Left ventricle myocardium inferior (tissue), 1 donor: ENCODE results near the gene SDK2. TPM values are rescaled to one million over a fixed set of nuclear protein-coding genes. Genes with fewer than 3 reads are reported as not detected.

Source experiments
- DNase-seq: peaks from one replicate; pipeline ENCODE4 v3.0.0-alpha.2; 2020
- H3K27ac ChIP-seq: fragments of 200-600 bp; replicated peaks from 2 replicates; pipeline ENCODE4 v1.8.0; 2021
- H3K27me3 ChIP-seq: fragments of 200-600 bp; 2 replicates; pipeline ENCODE4 v1.8.0; 2021; ENCODE audit warnings: low read depth
- H3K36me3 ChIP-seq: fragments of 200-600 bp; 2 replicates; pipeline ENCODE4 v1.8.0; 2021
- H3K4me1 ChIP-seq: fragments of 200-600 bp; 2 replicates; pipeline ENCODE4 v1.8.0; 2021
- H3K4me3 ChIP-seq: fragments of 200-600 bp; 2 replicates; pipeline ENCODE4 v1.8.0; 2021; ENCODE audit warnings: mild to moderate bottlenecking, moderate library complexity
- H3K9me3 ChIP-seq: fragments of 200-600 bp; replicated peaks from 2 replicates; pipeline ENCODE4 v1.8.0; 2021
- CTCF ChIP-seq: fragments of 200-600 bp; IDR thresholded peaks from 2 replicates; pipeline ENCODE4 v1.8.0; 2021; ENCODE audit warnings: antibody characterized with exemption, mild to moderate bottlenecking, borderline replicate concordance
- intact Hi-C: fragments of 100-400 bp; cut with micrococcal nuclease; formaldehyde crosslinking; loops from one replicate; pipeline ENCODE4 v1.11.0; 2022
- total RNA-seq: library from RNA; stranded (reverse); fragmentation: NEBNext Ultra II Directional; extraction: Animal tissue kit (Norgen Biotek cat#: 25700); gene quantifications from one replicate; pipeline ENCODE4 v1.2.1, GENCODE V29; 2021
- donor health status: DM: no; HTN: yes; CAD: no; lungs with severe emphysema.

SDK2 gene
- total RNA-seq, 1 donor from 2014 or later = 2.2 TPM

- Histone ChIP-seq H3K27me3 (no peaks in the 10 kb centered on the region), H3K4me1 (peaks cover 95% of the 10 kb centered on the region), H3K27ac (peak overlapping the region; percentile 59), H3K36me3 (no peaks in the 10 kb centered on the region), H3K9me3 (no peaks in the 10 kb centered on the region), H3K4me3 (no peak overlapping the region)
- no peak for DNase-seq
- no peak for TF ChIP-seq CTCF
- intact Hi-C loops = no loop called here
These were observed 343.9 kb downstream of the SDK2 start for GRCh38 chr17:73300392-73300791.

GRCh38 chr17:73297934-73298861, 346.0 kb downstream of the SDK2 start:
- Histone ChIP-seq H3K4me3 (peak overlapping the region; percentile 14), H3K4me1 (peaks cover 95% of the 10 kb centered on the region)

GRCh38 chr17:73293480-73293911, 350.7 kb downstream of the SDK2 start:
- no peaks in the 10 kb centered on the region for H3K27me3 ChIP-seq
- peak; percentile 60 for DNase-seq
- H3K4me1 ChIP-seq = peaks cover 96% of the 10 kb centered on the region
- H3K4me3 ChIP-seq = no peak overlapping the region
- TF ChIP-seq CTCF = no peak
- H3K27ac ChIP-seq = peak overlapping the region; percentile 94
- intact Hi-C loops = no loop called here
- no peaks in the 10 kb centered on the region for H3K9me3 ChIP-seq
- no peaks in the 10 kb centered on the region for H3K36me3 ChIP-seq

More at GRCh38 chr17:73297934-73298861, 346.0 kb downstream of the SDK2 start:
- Histone ChIP-seq H3K9me3 (no peaks in the 10 kb centered on the region), H3K36me3 (no peaks in the 10 kb centered on the region), H3K27ac (peak overlapping the region; percentile 73), H3K27me3 (no peaks in the 10 kb centered on the region)
- DNase-seq = no peak
- intact Hi-C loops = no loop called here
- no peak for TF ChIP-seq CTCF

- intact Hi-C loops = no loop called here
These were observed 351.2 kb downstream of the SDK2 start for GRCh38 chr17:73293031-73293430.

GRCh38 chr17:73292031-73292531, 352.2 kb downstream of the SDK2 start:
- DNase-seq = peak; percentile 77
- Histone ChIP-seq H3K4me3 (peak overlapping the region; percentile 19), H3K4me1 (peaks cover 96% of the 10 kb centered on the region), H3K27ac (peak overlapping the region; percentile 94), H3K9me3 (no peaks in the 10 kb centered on the region), H3K36me3 (no peaks in the 10 kb centered on the region), H3K27me3 (no peaks in the 10 kb centered on the region)
- no peak for TF ChIP-seq CTCF
- intact Hi-C loops = no loop called here

More at GRCh38 chr17:73293031-73293430, 351.2 kb downstream of the SDK2 start:
- H3K27me3 ChIP-seq = no peaks in the 10 kb centered on the region
- no peak for TF ChIP-seq CTCF
- no peaks in the 10 kb centered on the region for H3K36me3 ChIP-seq
- no peak for DNase-seq
- no peaks in the 10 kb centered on the region for H3K9me3 ChIP-seq
- H3K27ac ChIP-seq = peak overlapping the region; percentile 94
- H3K4me3 ChIP-seq = peak overlapping the region; percentile 15
- H3K4me1 ChIP-seq = peaks cover 96% of the 10 kb centered on the region
